C4-2B (cell line): ENCODE results near the gene WNK1.

ENCODE experiments used
- ZFX ChIP-seq: fragments of 450-650 bp; IDR thresholded peaks from 2 replicates; pipeline ENCODE4 v1.6.1; 2017
- TF ChIP-seq, protein P1 (sequence below): fragments of 450-650 bp; conservative IDR thresholded peaks from 2 replicates; pipeline ENCODE4 v1.5.1; 2017; ENCODE audit warnings: mild to moderate bottlenecking

GRCh38 chr12:897386-897785 is 145.0 kb downstream of the WNK1 start:
- TF ChIP-seq, protein P1, sequence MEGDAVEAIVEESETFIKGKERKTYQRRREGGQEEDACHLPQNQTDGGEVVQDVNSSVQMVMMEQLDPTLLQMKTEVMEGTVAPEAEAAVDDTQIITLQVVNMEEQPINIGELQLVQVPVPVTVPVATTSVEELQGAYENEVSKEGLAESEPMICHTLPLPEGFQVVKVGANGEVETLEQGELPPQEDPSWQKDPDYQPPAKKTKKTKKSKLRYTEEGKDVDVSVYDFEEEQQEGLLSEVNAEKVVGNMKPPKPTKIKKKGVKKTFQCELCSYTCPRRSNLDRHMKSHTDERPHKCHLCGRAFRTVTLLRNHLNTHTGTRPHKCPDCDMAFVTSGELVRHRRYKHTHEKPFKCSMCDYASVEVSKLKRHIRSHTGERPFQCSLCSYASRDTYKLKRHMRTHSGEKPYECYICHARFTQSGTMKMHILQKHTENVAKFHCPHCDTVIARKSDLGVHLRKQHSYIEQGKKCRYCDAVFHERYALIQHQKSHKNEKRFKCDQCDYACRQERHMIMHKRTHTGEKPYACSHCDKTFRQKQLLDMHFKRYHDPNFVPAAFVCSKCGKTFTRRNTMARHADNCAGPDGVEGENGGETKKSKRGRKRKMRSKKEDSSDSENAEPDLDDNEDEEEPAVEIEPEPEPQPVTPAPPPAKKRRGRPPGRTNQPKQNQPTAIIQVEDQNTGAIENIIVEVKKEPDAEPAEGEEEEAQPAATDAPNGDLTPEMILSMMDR = no peak
- TF ChIP-seq ZFX = no peak
